Measurements from ENCODE around the gene VEGFA.

Gene VEGFA

GRCh38 chr6:43826730-43827129 lies 56.7 kb downstream of the VEGFA start:
- no peak for DNase-seq

DNA sequence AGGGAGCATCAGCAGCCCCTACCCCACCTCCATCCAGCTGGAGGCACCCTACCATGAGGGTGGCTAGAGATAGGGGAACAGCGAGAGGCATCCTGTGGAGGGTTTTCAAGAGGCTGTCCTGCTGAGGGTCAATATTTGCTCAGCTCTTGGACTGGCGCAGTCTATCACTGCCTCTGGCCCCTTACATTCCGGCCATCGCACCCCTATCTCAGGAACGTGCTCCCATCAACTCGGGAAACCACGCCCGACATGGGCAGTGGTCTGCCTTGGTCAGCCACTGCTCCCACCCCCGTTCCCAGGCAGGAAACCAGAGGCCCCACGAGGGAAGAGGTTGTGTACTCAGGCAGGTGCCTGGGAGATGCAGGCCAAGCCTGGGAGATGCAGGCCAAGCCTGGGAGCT lies 57.9 kb downstream of the VEGFA start:
- no peak for DNase-seq

GRCh38 chr6:43828711-43829110 lies 58.7 kb downstream of the VEGFA start:
- DNase-seq, result no peak

- no peak for DNase-seq
Observed at GRCh38 chr6:43829470-43829869, 59.5 kb downstream of the VEGFA start.

DNA sequence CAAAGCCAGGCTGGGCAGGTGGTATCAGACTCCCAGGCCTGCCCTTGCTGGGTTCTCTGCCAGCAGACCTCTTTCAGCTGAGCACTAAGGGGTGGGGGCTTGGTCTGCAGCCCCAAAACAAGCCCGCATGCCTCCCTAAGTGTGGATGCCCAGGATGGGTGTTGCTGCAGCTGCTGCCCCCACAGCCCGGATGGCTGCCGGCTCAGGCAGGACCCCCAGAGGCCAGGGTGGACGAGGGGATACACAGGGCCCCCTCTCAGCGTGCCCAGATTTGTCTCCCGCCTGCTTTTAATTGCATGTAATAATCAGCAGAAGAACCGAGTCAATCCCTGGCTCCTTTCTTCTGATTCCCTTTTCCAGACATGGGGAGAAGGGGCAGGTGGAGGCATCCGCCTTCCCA lies 60.8 kb downstream of the VEGFA start:
- no peak for DNase-seq

DNA sequence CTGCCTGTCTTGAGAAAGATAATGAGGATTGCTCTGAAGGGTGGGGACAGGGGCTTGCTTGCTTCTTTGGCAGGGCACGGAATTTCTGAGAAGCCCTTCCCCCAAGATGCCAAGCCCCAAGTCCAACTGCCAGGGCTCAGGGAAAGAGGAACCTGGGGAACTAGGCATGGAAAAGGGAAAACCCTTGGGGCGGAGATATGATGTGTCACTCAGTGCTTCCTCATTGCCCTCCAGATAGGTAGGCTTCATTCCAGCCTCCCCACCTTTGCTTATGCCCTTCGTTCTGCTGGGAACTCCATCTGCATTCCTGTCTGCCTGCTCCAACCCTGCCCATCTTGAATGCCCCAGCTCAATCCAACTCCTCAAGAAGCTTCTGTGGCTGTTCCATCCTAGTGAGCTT lies 61.2 kb downstream of the VEGFA start:
- no peak for DNase-seq

- DNase-seq, result no peak
Observed at GRCh38 chr6:43833223-43833995, 63.4 kb downstream of the VEGFA start.

DNA sequence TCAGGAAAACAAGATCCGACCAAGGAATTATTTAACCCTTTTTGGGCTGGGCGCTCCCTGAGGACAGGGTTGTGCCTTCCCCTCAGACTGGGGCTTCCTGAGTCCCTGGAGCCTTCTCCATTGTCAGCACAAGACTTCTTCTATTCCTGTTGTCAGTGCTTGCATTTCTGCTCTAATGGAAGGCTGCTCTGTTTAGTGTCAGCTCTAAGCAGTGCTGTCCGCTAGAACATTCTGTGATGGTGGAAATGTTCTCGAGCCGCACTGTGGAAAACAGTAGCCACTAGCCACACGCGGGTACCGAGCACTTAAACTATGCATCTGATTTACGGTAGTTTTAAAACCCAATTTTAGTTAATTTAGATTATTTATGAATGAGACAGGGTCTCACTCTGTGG lies 64.0 kb downstream of the VEGFA start:
- no peak for DNase-seq

- DNase-seq, result no peak
Observed at GRCh38 chr6:43834528-43835155, 64.6 kb downstream of the VEGFA start.

DNA sequence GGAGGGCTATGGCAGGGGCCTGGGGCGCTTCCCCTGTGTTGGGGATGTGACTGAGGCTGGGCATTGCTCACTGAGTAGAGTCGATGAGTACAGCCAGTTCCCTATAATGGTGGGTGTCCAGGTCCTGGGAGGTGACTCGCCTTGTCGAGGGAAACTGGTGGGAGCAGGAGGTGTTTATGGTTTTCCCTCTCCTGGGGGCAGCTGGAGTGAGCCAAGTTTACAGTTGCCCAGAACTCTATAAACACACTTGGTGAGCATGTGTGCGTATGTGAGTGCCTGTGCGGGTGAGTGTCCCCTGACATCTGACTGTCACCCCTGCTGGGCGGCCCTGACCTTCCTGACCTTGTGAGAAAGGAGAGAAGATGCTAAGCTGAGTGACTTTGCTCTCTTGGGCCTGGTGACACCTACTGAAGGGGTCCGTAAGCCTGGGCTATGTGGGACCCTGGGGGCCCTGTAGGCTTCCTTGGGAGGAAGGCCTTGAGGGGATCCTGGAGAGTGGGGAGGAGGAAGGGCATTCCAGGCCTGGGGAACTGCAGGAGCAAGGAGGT lies 65.9 kb downstream of the VEGFA start:
- no peak for DNase-seq

Measured in activated CD8-positive, alpha-beta memory T cell treated with anti-CD3 and anti-CD28 coated beads for 24 hours (primary cell).